Measurements from ENCODE around the gene SMDT1. TPM values are rescaled to one million over a fixed set of nuclear protein-coding genes. Genes with fewer than 3 reads are reported as not detected.

Gene SMDT1
- total and polyA plus RNA-seq, 2 donors (not counting 1 experiment from before 2014, with no cell fraction given) = 122 to 140 TPM

DNA sequence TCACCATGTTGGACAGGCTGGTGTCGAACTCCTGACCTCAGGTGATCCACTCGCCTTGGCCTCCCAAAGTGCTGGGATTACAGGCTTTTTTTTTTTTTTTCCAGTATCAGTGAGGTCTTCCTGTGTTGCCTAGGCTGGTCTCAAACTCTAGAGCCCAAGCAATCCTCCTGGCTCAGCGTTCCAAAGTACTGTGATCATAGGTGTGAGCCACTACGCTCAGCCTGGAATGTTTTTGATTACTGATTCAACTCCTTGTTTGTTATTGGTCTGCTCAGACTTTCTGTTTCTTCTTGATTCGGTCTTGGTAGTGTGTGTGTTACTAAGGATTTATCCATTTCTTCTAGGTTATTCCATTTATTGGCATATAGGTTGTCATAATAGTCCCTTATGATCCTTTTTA, 40.2 kb upstream of the SMDT1 start:
- Histone ChIP-seq H3K9me3 (ENCODE audit: control extremely low read depth in 1 of 3, control insufficient read depth in 2 of 3, insufficient read depth in 1 of 3, low read length in 2 of 3) (peaks cover 7 to 23% (median 13%) of the 10 kb centered on the region in 3 donors), H3K27me3 (replicated peaks in 1 of 4; ENCODE audit: control extremely low read depth in 1 of 4, control insufficient read depth in 3 of 4, insufficient read depth in 4 of 4, low read length in 3 of 4) (no peaks in the 10 kb centered on the region), H3K4me2 (replicated peaks; ENCODE audit: low read depth, low read length, poor library complexity, severe bottlenecking) (peak overlapping the region; percentile 24), H3K4me3 (ENCODE audit: control extremely low read depth in 1 of 5, extremely low read depth in 1 of 5, insufficient read depth in 1 of 5, low read depth in 2 of 5, low read length in 4 of 5) (no peak overlapping the region), H3K4me1 (ENCODE audit: control insufficient read depth in 2 of 2, insufficient read depth in 2 of 2, low read length in 2 of 2) (peaks cover 7 to 8% of the 10 kb centered on the region in 2 donors), H3K27ac (ENCODE audit: low read length in 2 of 2) (no peak overlapping the region), H3K9ac (ENCODE audit: low read length) (no peak overlapping the region), H3K79me2 (ENCODE audit: control insufficient read depth, insufficient read depth, low read length) (no peaks in the 10 kb centered on the region), H3K36me3 (replicated peaks in 1 of 2; ENCODE audit: control extremely low read depth in 1 of 2, control insufficient read depth in 1 of 2, extremely low read depth in 1 of 2, insufficient read depth in 2 of 2, low read length in 1 of 2) (no peaks in the 10 kb centered on the region), H2AFZ (ENCODE audit: insufficient read depth, low read depth, low read length, poor library complexity, severe bottlenecking) (no peak overlapping the region), H4K20me1 (ENCODE audit: control insufficient read depth, insufficient read depth, low read length, poor library complexity, severe bottlenecking) (no peaks in the 10 kb centered on the region)
- WGBS (ENCODE audit: insufficient coverage) = 97% methylated on average over 3 of the region's 5 CpGs
- TF ChIP-seq EZH2 (IDR thresholded peaks at IDR 0.05; ENCODE audit: borderline replicate concordance, insufficient read depth, low read depth, low read length, poor library complexity, severe bottlenecking) = no peak
- TF ChIP-seq, protein P1, sequence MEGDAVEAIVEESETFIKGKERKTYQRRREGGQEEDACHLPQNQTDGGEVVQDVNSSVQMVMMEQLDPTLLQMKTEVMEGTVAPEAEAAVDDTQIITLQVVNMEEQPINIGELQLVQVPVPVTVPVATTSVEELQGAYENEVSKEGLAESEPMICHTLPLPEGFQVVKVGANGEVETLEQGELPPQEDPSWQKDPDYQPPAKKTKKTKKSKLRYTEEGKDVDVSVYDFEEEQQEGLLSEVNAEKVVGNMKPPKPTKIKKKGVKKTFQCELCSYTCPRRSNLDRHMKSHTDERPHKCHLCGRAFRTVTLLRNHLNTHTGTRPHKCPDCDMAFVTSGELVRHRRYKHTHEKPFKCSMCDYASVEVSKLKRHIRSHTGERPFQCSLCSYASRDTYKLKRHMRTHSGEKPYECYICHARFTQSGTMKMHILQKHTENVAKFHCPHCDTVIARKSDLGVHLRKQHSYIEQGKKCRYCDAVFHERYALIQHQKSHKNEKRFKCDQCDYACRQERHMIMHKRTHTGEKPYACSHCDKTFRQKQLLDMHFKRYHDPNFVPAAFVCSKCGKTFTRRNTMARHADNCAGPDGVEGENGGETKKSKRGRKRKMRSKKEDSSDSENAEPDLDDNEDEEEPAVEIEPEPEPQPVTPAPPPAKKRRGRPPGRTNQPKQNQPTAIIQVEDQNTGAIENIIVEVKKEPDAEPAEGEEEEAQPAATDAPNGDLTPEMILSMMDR (IDR thresholded peaks at IDR 0.05) = no peak
- POLR2A ChIA-PET = interaction anchor here (0.7 kb wide), 1 partner anchor 1120 kb away, joined by 3 read pairs; no protein-coding TSS in a partner anchor
- ATAC-seq (ENCODE audit: low read depth) = no peak
- peaks cover 22% of the 10 kb centered on the region for H3K4me1 Mint-ChIP-seq
- DNase-seq = no peak
- CTCF ChIA-PET = no interaction called here
- H3K4me3 Mint-ChIP-seq = no peak overlapping the region
- no peak overlapping the region for H3K27ac Mint-ChIP-seq
- intact Hi-C loops (cut with micrococcal nuclease) = no loop called here
- H3K27me3 Mint-ChIP-seq = no peaks in the 10 kb centered on the region
- peaks cover 11% of the 10 kb centered on the region for H3K9me3 Mint-ChIP-seq (ENCODE audit: insufficient read depth)

DNA sequence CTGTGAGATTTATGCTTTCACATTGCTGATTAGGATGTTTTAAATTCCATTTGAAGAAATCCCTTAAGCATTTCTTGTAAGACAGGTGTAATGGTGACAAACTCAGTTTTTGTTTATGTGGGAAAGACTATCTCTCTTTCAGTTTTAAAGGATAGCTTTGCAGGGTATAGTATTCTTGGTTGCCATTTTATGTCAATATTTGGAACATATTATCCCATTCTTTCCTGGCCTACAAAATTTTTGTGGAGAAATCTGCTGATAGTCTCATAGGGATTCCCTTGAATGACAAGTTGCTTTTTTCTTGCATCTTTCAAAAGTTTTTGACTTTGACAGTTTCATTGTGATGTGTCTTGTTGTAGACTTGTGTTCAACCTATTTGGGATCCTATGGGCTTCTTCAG, 37.7 kb upstream of the SMDT1 start:
- H3K9ac ChIP-seq (ENCODE audit: low read length) = no peak overlapping the region
- H2AFZ ChIP-seq (ENCODE audit: insufficient read depth, low read depth, low read length, poor library complexity, severe bottlenecking) = no peak overlapping the region
- H3K9me3 ChIP-seq (ENCODE audit: control extremely low read depth in 1 of 3, control insufficient read depth in 2 of 3, insufficient read depth in 1 of 3, low read length in 2 of 3) = peaks cover 7 to 17% (median 13%) of the 10 kb centered on the region in 3 donors
- H3K27ac ChIP-seq (ENCODE audit: low read length in 2 of 2) = no peak overlapping the region
- H3K4me3 ChIP-seq (ENCODE audit: control extremely low read depth in 1 of 5, extremely low read depth in 1 of 5, insufficient read depth in 1 of 5, low read depth in 2 of 5, low read length in 4 of 5) = no peak overlapping the region
- Mint-ChIP-seq H3K4me1 (peaks cover 22% of the 10 kb centered on the region), H3K27me3 (no peaks in the 10 kb centered on the region), H3K27ac (no peak overlapping the region), H3K9me3 (ENCODE audit: insufficient read depth) (peaks cover 8% of the 10 kb centered on the region), H3K4me3 (no peak overlapping the region)
- POLR2A ChIA-PET = no interaction called here
- TF ChIP-seq, protein P1 (IDR thresholded peaks at IDR 0.05) = no peak
- no peak for TF ChIP-seq EZH2 (IDR thresholded peaks at IDR 0.05; ENCODE audit: borderline replicate concordance, insufficient read depth, low read depth, low read length, poor library complexity, severe bottlenecking)
- H3K4me1 ChIP-seq (ENCODE audit: control insufficient read depth in 2 of 2, insufficient read depth in 2 of 2, low read length in 2 of 2) = peaks cover 7 to 8% of the 10 kb centered on the region in 2 donors
- H4K20me1 ChIP-seq (ENCODE audit: control insufficient read depth, insufficient read depth, low read length, poor library complexity, severe bottlenecking) = no peaks in the 10 kb centered on the region
- no peaks in the 10 kb centered on the region for H3K27me3 ChIP-seq (replicated peaks in 1 of 4; ENCODE audit: control extremely low read depth in 1 of 4, control insufficient read depth in 3 of 4, insufficient read depth in 4 of 4, low read length in 3 of 4)
- no peaks in the 10 kb centered on the region for H3K36me3 ChIP-seq (replicated peaks in 1 of 2; ENCODE audit: control extremely low read depth in 1 of 2, control insufficient read depth in 1 of 2, extremely low read depth in 1 of 2, insufficient read depth in 2 of 2, low read length in 1 of 2)
- CTCF ChIA-PET = interaction anchor here (0.7 to 1.2 kb wide), 3 partner anchors 50 to 333 kb away, joined by 3 to 9 read pairs (median 3); no protein-coding TSS in a partner anchor
- DNase-seq (no peak), ATAC-seq (ENCODE audit: low read depth) (no peak)
- intact Hi-C loops (cut with micrococcal nuclease) = no loop called here
- H3K79me2 ChIP-seq (ENCODE audit: control insufficient read depth, insufficient read depth, low read length) = no peaks in the 10 kb centered on the region
- no peak overlapping the region for H3K4me2 ChIP-seq (replicated peaks; ENCODE audit: low read depth, low read length, poor library complexity, severe bottlenecking)
